ENCODE results near the gene INPP5B. TPM values are rescaled to one million over a fixed set of nuclear protein-coding genes. Genes with fewer than 3 reads are reported as not detected.
"Not testable (repeated sequence)": the region's sequence is repeated elsewhere in the genome, so short reads cannot be mapped to it uniquely, and the experiment has no call there.

The INPP5B gene
- total and polyA plus RNA-seq, 10 of the 15 experiments (the other 5 are each of a cell fraction or from before 2014, with no cell fraction given), result 10.9 to 54.4 (median 26.9) TPM

DNA sequence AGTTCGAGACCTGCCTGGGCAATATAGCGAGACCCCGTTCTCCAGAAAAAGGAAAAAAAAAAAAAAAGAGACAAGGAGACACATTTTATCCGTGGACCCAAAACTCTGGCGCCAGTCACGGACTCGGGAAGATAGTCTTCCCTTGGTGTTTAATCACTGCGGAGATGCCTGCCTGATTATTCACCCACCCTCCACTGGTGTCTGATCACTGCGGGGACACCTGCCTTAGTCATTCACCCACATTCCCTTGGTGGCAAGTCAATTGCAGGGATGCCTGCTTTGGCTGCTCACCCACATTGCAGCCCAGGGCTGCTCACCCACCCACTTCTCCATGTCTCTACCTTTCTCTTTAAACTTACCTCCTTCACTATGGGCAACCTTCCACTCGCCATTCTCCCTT, 38.3 kb downstream of the INPP5B start:
- H3K79me2 ChIP-seq (ENCODE audit: control insufficient read depth, insufficient read depth, low read length); RAD21 ChIA-PET (ENCODE audit: unreplicated experiment); POLR2A ChIA-PET; ATAC-seq; H2AFZ ChIP-seq (ENCODE audit: control insufficient read depth, low read depth, low read length); H3K4me1 ChIP-seq (ENCODE audit: control insufficient read depth, insufficient read depth, low read length); H3K36me3 ChIP-seq (ENCODE audit: control insufficient read depth in 2 of 2, insufficient read depth in 2 of 2, low read length in 1 of 2); DNase-seq (ENCODE audit: low read depth, low spot score); FAIRE-seq; in situ Hi-C loops (cut with MboI); BruUV-seq (replicated peaks); H3K27ac ChIP-seq (ENCODE audit: control insufficient read depth, insufficient read depth); H3K9ac ChIP-seq (ENCODE audit: control insufficient read depth, insufficient read depth, low read length); intact Hi-C loops (cut with micrococcal nuclease; ENCODE audit: unreplicated experiment); H3K27me3 ChIP-seq (replicated peaks in 1 of 2; ENCODE audit: control insufficient read depth in 2 of 2, insufficient read depth in 2 of 2, low read length in 1 of 2); SMC1A ChIA-PET (ENCODE audit: uncharacterized antibody, unreplicated experiment); H3K4me2 ChIP-seq (ENCODE audit: control insufficient read depth, insufficient read depth); H4K20me1 ChIP-seq (ENCODE audit: control insufficient read depth, insufficient read depth); H3K4me3 ChIP-seq: not testable (repeated sequence)
- WGBS (ENCODE audit: insufficient coverage, insufficient replicate concordance, low lambda C conversion rate, missing lambda C conversion rate), result 98% methylated on average over 7 of the region's 10 CpGs
- peaks cover 15% of the 10 kb centered on the region for H3K9me3 ChIP-seq (replicated peaks; ENCODE audit: control insufficient read depth, insufficient read depth, low read length)
- CTCF ChIA-PET, result interaction anchor here (0.6 kb wide), 1 partner anchor 554 kb away, joined by 4 read pairs; no protein-coding TSS in a partner anchor

DNA sequence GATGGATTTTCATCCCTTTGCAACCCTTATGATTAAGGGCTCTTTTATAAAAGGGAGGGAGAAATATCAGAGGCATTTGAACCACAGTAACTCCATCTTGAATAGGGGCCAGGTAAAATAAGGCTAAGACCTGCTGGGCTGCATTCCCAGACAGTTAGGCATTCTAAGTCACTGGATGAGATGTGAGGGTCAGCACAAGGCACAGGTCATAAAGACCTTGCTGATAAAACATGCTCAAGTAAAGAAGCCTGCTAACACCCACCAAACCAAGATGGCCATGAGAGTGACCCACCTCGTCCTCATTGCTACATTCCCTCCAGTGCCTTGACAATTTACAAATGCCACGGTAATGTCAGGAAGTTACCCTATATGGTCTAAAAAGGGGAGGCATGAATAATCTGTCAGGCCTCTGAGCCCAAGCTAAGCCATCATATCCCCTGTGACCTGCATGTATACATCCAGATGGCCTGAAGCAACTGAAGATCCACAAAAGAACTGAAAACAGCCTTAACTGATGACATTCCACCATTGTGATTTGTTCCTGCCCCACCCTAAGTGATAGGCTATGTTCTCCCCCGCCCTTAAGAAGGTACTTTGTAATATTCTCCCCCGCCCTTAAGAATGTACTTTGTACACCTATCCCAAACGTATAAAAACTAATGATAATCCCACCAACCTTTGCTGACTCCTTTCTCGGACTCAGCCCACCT, 39.3 kb downstream of the INPP5B start:
- 98% methylated on average over 6 of the region's 6 CpGs for WGBS (ENCODE audit: insufficient coverage, insufficient replicate concordance, low lambda C conversion rate, missing lambda C conversion rate)
- POLR2A ChIA-PET, result not testable (repeated sequence)

DNA sequence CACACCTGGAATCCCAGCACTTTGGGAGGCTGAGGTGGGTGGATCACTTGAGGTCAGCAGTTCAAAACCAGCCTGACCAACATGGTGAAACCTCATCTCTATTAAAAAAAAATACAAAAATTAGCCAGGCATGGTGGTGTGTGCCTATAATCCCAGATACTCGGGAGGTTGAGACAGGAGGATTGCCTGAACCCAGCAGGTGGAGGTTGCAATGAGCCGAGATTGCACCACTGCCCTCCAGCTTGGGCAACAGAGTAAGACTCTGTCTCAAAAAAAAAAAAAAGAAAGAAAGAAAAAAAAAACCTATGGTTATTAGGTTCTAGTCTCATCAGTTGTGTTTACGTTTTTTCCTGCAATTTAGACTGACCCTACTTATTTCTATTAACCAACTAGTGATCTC, 40.3 kb downstream of the INPP5B start:
- H3K27me3 ChIP-seq (replicated peaks in 1 of 2; ENCODE audit: control insufficient read depth in 2 of 2, insufficient read depth in 2 of 2, low read length in 1 of 2); H3K79me2 ChIP-seq (ENCODE audit: control insufficient read depth, insufficient read depth, low read length); in situ Hi-C loops (cut with MboI); DNase-seq (ENCODE audit: low read depth, low spot score); BruUV-seq (replicated peaks); RAD21 ChIA-PET (ENCODE audit: unreplicated experiment); H3K4me1 ChIP-seq (ENCODE audit: control insufficient read depth, insufficient read depth, low read length); intact Hi-C loops (cut with micrococcal nuclease; ENCODE audit: unreplicated experiment); ATAC-seq; FAIRE-seq; H3K36me3 ChIP-seq (ENCODE audit: control insufficient read depth in 2 of 2, insufficient read depth in 2 of 2, low read length in 1 of 2); H3K4me3 ChIP-seq; H3K4me2 ChIP-seq (ENCODE audit: control insufficient read depth, insufficient read depth); H4K20me1 ChIP-seq (ENCODE audit: control insufficient read depth, insufficient read depth); H3K9me3 ChIP-seq (replicated peaks; ENCODE audit: control insufficient read depth, insufficient read depth, low read length); H3K9ac ChIP-seq (ENCODE audit: control insufficient read depth, insufficient read depth, low read length); H3K27ac ChIP-seq (ENCODE audit: control insufficient read depth, insufficient read depth); H2AFZ ChIP-seq (ENCODE audit: control insufficient read depth, low read depth, low read length); POLR2A ChIA-PET: not testable (repeated sequence)
- ChIA-PET CTCF (interaction anchor here (1.9 kb wide), 1 partner anchor 16 kb away, joined by 9 read pairs; no protein-coding TSS in a partner anchor), SMC1A (ENCODE audit: uncharacterized antibody, unreplicated experiment) (interaction anchor here (1.0 to 1.7 kb wide), 4 partner anchors 12 to 42 kb away, joined by 3 to 7 read pairs (median 3); no protein-coding TSS in a partner anchor)
- WGBS (ENCODE audit: insufficient coverage, insufficient replicate concordance, low lambda C conversion rate, missing lambda C conversion rate), result 96% methylated on average over 2 of the region's 3 CpGs

More for the DNA sequence above, 39.3 kb downstream of the INPP5B start:
- H3K4me2 ChIP-seq (ENCODE audit: control insufficient read depth, insufficient read depth); intact Hi-C loops (cut with micrococcal nuclease; ENCODE audit: unreplicated experiment); FAIRE-seq; BruUV-seq (replicated peaks); H4K20me1 ChIP-seq (ENCODE audit: control insufficient read depth, insufficient read depth); H3K4me1 ChIP-seq (ENCODE audit: control insufficient read depth, insufficient read depth, low read length); RAD21 ChIA-PET (ENCODE audit: unreplicated experiment); H3K79me2 ChIP-seq (ENCODE audit: control insufficient read depth, insufficient read depth, low read length); in situ Hi-C loops (cut with MboI); H3K27ac ChIP-seq (ENCODE audit: control insufficient read depth, insufficient read depth); H3K36me3 ChIP-seq (ENCODE audit: control insufficient read depth in 2 of 2, insufficient read depth in 2 of 2, low read length in 1 of 2); H3K27me3 ChIP-seq (replicated peaks in 1 of 2; ENCODE audit: control insufficient read depth in 2 of 2, insufficient read depth in 2 of 2, low read length in 1 of 2); CTCF ChIA-PET; H3K4me3 ChIP-seq; H2AFZ ChIP-seq (ENCODE audit: control insufficient read depth, low read depth, low read length); H3K9ac ChIP-seq (ENCODE audit: control insufficient read depth, insufficient read depth, low read length); DNase-seq (ENCODE audit: low read depth, low spot score); ATAC-seq: not testable (repeated sequence)
- SMC1A ChIA-PET (ENCODE audit: uncharacterized antibody, unreplicated experiment), result interaction anchor here (1.0 to 1.2 kb wide), 3 partner anchors 15 to 41 kb away, joined by 3 read pairs; no protein-coding TSS in a partner anchor
- peaks cover 15% of the 10 kb centered on the region for H3K9me3 ChIP-seq (replicated peaks; ENCODE audit: control insufficient read depth, insufficient read depth, low read length)
